NCI-H526 (cell line): Measurements from ENCODE around the gene MAPK10.

ENCODE experiments used
- DNase-seq, 2 experiments: peaks; one replicate each; lab custom pipeline; 2025; lab: John Stamatoyannopoulos, UW

MAPK10 gene

DNA sequence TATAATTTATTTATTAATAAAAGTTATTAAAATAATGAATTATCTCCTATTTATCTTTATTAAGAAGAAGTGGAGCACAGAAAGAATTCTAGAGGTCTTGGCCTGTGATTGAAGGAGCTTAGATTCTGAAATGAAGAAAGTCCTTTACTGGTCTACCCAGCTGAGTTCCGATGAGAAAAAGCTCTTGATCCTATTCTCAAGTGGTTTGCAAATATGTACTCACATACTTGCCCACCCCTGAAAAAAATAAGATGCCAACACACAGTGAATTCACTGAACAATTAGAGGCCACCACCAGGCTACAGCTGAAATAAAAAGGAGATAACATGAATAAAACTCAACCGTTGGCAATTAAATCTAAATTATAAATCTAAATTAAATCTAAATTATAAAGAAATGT lies 253.4 kb downstream of the MAPK10 start:
- DNase-seq, result no peak

- no peak for DNase-seq
These were observed 258.0 kb downstream of the MAPK10 start for GRCh38 chr4:86101841-86102240.

DNA sequence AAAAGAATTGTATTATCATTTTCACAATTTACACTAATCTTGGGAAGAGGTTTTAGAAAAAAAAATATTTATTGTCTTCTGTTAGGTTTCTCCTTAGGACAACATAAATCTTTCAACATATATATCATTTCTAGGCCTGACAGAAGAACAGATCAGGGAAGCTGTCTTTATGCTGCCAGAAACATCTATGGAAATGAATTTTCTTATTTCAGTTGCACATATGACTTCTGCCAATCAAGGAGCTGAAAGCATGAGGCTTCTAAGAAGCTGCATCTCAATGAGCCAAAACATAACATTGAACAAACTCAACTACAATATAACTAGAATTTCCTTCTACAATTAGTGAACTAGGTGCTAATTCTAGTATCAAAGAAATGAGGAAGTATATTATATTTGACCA lies 258.4 kb downstream of the MAPK10 start:
- no peak for DNase-seq

DNA sequence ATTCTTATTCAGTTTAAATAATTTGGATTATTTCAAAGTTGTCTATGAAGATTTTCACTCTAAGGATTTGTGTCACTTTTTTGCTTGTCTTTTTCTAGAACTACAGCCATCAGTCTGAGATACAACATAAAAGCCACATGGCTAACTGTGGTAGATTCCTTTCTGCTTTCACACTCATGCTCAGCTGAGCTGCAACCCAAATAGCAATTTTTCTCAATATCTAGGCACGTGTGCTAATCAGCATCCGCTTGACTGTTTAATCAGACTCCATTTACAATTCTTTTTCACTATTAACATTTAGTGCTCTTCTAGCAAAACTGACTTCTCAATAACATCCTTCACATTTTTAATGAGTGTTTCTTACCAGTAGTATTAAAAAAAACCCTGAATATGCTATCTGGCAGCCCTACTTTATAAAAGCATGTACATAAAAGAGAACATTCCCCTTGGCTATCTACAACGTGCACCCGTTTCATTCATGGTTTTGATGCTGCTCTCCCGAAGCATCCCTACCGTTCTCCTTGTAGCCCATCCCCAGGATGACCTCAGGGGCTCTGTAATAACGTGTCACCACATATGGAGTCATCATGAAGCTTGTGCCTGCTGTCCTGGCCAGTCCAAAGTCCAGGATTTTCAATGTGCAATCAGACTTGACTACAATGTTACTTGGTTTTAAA lies 259.2 kb downstream of the MAPK10 start:
- no peak for DNase-seq

DNA sequence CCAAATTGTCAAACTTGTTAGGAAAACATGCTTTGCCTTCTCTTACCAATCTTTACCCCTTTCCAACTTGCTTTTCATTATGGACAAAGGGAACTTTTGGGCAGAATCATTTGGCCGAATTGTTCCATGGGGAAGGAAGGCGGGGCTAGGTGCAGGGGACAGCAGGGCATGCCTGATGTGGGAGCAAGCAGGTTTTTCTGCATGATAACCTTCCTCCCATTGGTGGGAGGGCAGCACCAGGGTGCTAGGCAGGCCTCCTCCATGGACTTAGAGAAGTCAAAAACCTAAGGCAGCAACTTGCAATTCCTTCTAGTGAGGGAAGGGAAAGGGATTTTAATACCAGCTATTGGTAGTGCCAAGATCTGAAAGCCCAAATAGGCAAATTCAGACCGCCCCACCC lies 260.5 kb downstream of the MAPK10 start:
- DNase-seq, result no peak

DNA sequence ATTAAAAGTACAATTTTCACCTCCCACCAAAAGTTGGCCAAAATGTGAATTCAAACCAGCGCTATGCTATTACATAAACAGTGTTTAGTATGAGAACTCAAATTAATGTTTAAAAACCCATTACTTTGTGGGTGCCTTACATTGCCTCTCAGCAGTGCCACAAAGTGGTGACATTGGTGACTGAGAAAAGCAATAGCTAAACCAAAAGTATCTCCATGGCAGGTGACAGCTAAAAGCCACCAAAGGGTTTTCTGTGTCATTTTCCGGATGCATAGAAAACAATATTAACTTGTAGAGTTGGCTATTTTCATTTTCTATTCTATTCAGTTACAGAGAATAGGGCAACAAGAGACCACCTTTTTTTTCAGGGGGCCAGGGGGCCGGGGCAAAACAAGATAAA lies 261.2 kb downstream of the MAPK10 start:
- no peak for DNase-seq

- no peak for DNase-seq
These were observed 263.5 kb downstream of the MAPK10 start for GRCh38 chr4:86096373-86096772.

GRCh38 chr4:86092684-86093083 lies 267.2 kb downstream of the MAPK10 start:
- no peak for DNase-seq

GRCh38 chr4:86091201-86091600 lies 268.7 kb downstream of the MAPK10 start:
- DNase-seq, result no peak

GRCh38 chr4:86089781-86090323 lies 270.0 kb downstream of the MAPK10 start:
- no peak for DNase-seq

GRCh38 chr4:86089053-86089452 lies 270.8 kb downstream of the MAPK10 start:
- DNase-seq, result no peak

GRCh38 chr4:86075796-86076195 lies 284.1 kb downstream of the MAPK10 start:
- peak in 1 of 2 experiments; percentile 0 for DNase-seq

- DNase-seq, result no peak
These were observed 299.5 kb downstream of the MAPK10 start for GRCh38 chr4:86060341-86060740.

- DNase-seq, result no peak
These were observed 301.2 kb downstream of the MAPK10 start for GRCh38 chr4:86058621-86059020.

DNA sequence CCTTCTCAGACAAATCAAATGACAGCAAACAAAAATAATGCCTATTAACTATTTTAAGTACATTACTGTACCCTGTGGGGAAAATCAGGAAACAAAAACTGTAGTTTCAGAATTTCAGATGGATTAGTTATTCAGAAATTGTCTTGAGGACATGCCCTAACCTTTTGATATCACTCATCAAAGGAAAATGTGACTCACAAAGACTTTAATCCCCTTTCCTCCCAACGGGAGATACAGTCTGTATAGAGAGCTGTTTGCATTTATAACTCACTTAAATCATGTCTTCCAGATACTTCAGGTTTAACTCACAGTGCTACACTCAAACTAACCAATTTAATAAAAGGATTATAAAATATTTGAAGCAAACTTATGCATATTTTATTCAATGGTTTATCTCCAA lies 304.0 kb downstream of the MAPK10 start:
- no peak for DNase-seq

- no peak for DNase-seq
These were observed 305.4 kb downstream of the MAPK10 start for GRCh38 chr4:86054286-86055032.

DNA sequence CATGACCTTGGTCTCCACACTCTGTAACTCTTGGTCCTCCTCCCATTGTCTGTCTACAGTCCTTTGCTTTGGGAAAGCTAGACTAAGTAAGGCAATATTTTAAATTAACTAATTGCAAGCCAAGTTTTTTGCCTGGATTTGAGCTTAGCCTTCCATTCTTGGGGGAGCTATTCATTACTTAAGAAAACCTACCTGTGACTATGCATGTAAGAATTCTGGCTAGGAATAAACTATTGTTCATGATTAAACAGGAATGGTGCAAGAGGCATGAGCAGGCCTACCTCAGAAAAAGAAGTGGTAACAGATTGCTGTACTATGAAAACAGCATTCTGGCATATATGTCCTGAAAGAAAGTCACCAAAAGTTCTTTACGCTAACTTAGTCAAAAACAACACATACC lies 309.4 kb downstream of the MAPK10 start:
- no peak for DNase-seq

- no peak for DNase-seq
These were observed 311.4 kb downstream of the MAPK10 start for GRCh38 chr4:86048426-86048825.

GRCh38 chr4:86044593-86044985 lies 315.3 kb downstream of the MAPK10 start:
- no peak for DNase-seq

- DNase-seq, result peak; percentile 27 to 61
These were observed 315.9 kb downstream of the MAPK10 start for GRCh38 chr4:86043755-86044592.

DNA sequence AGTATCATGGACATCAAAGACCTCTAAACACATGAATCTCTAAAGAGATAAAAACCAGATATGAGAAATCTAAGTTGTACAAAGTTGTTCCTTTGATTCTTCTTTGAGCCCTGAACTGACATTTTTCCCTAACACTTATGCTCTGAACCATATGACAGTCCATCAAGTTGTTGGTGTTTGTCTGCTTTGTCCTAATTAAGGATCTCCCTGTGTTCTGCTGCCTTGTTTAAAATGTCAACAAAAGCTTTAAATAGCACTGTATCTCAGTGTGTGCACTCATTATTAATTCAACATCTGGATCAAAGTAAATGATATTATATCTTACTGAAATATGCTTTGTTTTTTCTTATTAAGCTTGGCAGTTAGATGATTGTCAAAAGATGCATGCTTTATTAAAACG lies 321.8 kb downstream of the MAPK10 start:
- no peak for DNase-seq

DNA sequence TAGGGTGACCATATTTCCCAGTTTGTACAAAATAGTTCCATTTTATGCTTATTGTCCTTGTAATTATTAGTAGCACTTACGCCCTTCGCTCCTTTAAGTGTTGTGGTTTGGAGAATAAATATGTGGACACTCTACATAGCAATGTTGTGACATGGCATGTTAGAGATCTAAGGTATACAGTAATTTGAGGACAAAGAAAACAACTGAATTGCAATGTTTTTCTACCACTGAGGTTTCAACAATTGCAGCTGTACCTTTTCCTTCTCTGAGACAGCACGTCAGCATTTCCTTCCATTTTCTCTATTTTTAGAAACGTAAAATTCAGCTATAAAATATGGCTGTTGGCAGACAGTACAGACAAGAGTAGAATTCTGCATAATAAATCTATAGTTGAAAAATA lies 323.1 kb downstream of the MAPK10 start:
- no peak for DNase-seq

- DNase-seq, result no peak
These were observed 324.2 kb downstream of the MAPK10 start for GRCh38 chr4:86035688-86036087.
